SKM-1 treated with dmso at 0.1 percent for 144 hours (cell line): ENCODE results near the gene SLC44A4.
"Not testable (repeated sequence)": the region's sequence is repeated elsewhere in the genome, so short reads cannot be mapped to it uniquely, and the experiment has no call there.

Experiments
- DNase-seq: peaks from one replicate; lab custom pipeline; 2025; ENCODE audit not compliant: unreplicated experiment; lab: John Stamatoyannopoulos, UW

The SLC44A4 gene

DNA sequence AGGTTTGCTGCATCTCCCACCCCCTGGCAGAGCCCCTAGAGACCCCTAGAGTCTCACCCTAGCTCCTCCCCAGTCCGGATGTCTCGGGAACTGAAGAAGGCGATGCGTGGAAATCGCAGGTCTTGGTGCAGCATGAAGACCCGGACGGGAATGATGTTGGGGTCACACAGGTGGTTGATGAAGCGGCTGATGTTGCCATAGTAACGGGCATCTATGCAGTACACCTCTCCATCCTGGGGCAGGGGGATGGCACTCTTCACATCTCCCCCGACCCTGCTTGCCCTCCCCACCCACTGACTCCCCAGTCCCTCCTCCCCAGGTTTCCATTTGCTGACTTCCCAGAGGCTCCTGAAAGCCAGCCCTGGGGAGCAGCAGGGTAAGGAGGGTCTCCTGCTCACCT lies 1.8 kb upstream of the SLC44A4 start:
- DNase-seq: no peak

DNA sequence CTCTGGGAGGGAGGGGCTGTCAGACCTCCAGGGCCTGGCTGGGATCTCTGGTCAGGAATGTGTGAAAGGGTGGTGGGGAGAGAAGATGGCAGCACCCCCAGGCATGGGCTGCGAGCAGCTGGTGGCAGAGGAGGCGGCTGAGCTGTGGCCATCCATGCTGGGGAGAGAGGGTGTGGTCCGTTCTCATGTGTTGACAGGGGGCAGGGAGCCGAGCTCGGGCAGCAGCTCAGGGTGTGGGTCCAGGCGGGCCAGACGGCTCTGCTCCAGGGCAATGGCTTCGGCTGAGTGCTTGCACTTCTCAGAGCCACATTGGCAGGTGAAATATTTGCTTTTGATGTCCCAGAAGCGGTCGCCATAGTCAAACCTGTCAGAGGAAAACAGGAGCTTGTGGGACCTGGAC lies 1.1 kb upstream of the SLC44A4 start:
- DNase-seq: no peak

GRCh38 chr6:31879143-31879542 lies 346 bp upstream of the SLC44A4 start:
- DNase-seq: no peak

DNA sequence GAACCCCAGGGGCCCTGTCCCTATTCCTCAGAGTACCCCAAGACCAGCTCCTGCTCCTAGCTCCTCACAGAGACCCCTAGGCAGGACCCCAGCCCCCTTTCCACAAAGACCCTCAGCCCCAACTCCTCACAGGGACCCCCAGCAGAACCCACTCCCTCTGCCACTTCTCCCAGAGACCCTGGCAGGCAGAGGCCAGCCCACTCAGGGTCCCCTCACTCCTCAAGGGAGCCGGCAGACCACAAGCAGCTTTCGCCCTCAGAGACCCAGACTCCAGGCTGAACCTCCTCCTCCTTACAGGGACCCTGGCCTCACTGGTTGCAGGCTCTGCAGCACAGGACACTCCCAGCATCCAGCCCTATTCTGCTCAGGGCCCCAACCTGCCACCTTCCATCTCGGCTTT lies 575 bp downstream of the SLC44A4 start:
- no peak for DNase-seq

DNA sequence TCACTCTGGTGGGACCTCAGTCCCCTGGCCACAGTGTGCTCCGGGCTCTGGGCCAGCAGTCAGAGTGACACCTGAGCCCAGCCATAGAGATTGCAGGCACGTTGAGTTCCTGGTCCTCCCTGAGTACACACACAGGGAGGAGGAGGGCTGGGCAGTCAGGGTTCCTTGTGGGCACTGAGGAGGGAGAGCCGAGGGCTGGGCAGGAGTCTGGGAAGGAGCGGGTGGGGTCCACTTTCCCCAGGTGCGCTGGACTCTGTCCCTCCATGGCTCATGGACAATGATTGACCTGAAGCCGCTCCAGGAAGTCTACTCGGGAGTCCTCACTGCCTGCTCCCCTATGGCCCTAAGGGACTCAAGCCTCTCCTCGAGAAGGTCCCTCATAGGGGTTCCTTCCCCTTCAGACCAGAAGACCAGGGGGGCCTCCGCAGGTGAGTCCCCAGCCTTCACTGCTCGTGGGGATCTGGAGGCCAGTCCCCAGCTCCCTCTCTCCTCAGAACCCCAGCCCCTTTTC lies 1.1 kb downstream of the SLC44A4 start:
- no peak for DNase-seq

DNA sequence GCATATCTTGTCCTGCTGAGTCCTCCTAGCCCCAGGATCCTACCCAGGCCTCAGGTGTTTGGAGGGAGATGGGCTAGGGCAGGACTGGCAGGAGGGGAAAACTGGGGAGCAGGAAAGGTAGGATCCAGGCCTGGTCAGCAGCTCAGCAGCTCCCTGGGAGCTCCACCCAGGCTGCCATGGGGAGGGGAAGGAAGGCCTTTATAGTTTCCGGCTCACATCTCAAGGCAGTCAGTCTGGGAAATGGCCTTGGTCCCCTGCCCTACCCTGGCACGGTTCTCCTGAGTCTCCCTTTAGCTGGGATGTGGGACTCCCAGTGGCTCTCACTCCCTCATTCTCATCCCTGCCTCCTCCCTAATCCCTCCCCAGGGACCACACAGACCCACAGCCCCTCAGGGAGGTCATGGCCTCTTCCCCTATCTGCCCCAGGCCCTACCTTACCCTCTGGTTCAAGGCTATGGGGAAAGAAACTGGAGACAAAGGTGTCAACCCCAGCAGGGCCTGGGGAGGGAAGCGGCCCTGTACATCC lies 1.6 kb downstream of the SLC44A4 start:
- no peak for DNase-seq

DNA sequence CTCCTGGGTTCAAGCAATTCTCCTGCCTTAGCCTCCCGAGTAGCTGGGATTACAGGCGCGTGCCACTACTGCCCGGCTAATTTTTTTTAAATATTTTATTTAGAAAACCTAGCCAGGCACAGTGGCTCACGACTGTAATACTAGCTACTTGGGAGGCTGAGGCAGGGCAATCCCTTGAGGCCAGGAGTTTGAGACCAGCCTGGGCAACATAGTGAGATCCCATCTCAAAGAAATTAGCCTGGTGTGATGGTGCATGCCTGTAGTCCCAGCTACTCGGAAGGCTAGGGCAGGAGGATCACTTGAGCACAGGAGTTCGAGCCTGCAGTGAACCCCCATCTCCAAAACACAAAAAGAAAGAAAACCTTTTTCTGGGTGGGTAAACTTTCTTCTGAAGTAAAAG lies 2.4 kb downstream of the SLC44A4 start:
- no peak for DNase-seq

GRCh38 chr6:31875877-31876276 lies 2.9 kb downstream of the SLC44A4 start:
- no peak for DNase-seq

- DNase-seq: no peak
These were observed 3.8 kb downstream of the SLC44A4 start for GRCh38 chr6:31874836-31875572.

DNA sequence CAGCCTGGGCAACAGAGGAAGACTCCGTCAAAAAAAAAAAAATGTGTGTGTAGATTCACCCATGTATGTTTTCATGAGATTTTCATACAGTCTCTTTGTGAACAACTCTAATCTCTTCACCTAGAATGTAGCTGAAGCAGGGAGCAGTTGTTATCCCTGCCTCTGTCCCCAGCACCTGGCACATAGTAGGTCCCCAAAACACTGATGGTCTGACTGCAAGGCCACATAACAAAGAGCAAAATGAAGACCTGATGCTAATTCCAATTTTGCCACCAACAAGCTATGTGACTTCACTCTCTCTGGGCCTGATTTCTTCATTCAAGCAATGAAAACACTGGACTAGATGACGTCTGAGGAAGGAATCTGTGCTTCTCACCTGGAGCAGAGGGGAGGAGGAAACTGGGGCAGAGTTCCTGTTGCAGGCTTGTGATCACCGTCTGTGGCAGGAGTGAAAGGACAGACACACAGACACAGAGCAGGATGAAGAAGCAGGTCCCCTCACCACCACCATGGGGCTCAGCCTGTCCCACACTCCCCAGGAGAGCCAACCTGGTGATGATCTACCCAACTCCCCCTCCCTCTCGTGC lies 4.6 kb downstream of the SLC44A4 start:
- no peak for DNase-seq

GRCh38 chr6:31871046-31871659 lies 7.6 kb downstream of the SLC44A4 start:
- no peak for DNase-seq

- no peak for DNase-seq
These were observed 8.3 kb downstream of the SLC44A4 start for GRCh38 chr6:31870385-31870921.

DNA sequence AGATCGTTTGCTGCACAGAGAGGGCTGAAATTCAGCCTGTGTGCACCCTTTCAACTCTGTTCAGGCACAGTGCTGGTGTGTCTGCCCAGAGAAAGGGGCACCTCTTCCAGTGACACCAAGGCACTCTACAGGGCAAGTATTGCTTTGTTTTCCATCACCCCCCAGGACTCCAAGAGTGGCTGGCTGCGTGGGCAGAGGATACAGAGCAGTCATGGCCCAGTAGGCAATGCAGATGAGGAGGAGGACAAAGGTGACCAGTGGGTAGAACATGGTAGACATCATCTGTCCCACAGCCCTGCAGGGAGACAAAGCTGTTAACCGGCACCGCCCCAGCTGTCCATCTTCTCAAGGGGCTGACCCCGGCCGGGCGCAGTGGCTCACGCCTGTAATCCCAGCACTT lies 9.5 kb downstream of the SLC44A4 start:
- no peak for DNase-seq

- not testable (repeated sequence) for DNase-seq
These were observed 10.2 kb downstream of the SLC44A4 start for GRCh38 chr6:31868658-31868971.

GRCh38 chr6:31865205-31866118 lies 13.3 kb downstream of the SLC44A4 start:
- no peak for DNase-seq

DNA sequence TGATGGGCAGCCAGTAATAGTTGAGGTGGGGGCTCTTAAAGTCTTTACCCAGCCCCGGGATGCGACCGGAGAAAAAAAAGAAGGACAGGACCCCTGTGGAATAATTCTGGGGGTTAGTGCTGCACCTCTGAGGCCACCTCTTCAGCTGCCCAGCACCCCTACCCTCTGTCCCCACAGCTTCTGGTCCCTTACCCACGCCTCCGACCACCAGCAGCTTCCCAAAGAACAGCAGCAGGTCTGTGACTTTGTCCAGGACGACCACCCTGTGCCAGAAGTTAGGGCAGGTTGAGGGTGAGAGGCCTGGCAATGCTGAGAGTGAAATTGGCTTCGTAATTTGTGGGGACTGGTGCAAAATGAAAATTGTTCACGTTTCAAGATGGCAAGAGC lies 14.0 kb downstream of the SLC44A4 start:
- DNase-seq: no peak

- DNase-seq: not testable (repeated sequence)
These were observed 14.7 kb downstream of the SLC44A4 start for GRCh38 chr6:31864123-31864562.

GRCh38 chr6:31862344-31863235 lies 16.2 kb downstream of the SLC44A4 start, which contains the start of gene NEU1:
NEU1 (minus strand) TSS chr6:31862821; CDS start chr6:31862776, 45 bp downstream.
- DNase-seq: peak; percentile 100

- DNase-seq: no peak
These were observed 16.9 kb downstream of the SLC44A4 start for GRCh38 chr6:31861919-31862343.

DNA sequence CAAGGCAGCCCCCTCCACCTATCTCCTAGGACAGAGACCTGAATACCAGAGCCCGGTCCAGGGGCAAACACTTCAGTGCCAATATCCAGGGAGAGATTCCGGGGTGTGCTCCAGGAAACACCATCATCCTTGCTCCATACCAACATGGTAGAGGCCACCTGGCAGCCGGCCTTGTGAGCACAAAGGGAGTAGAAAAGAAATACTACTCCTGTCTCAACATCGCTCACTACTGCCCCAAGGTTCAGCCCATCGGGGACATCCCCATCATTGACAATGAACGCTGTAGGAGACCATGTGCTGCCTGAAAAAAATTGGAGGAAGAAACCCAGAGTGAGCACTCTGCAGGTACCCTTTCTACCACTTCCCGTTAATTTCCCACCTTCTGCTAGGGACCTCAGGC lies 17.6 kb downstream of the SLC44A4 start:
- no peak for DNase-seq
